ENCODE results near the gene ITLN1.
A peak's percentile ranks its signal among the peaks of the same experiment; 100 is the strongest.

Gene ITLN1

GRCh38 chr1:160853754-160854153 is 31.2 kb downstream of the ITLN1 start:
- no peak for DNase-seq

GRCh38 chr1:160853014-160853413 is 32.0 kb downstream of the ITLN1 start:
- no peak for DNase-seq

DNA sequence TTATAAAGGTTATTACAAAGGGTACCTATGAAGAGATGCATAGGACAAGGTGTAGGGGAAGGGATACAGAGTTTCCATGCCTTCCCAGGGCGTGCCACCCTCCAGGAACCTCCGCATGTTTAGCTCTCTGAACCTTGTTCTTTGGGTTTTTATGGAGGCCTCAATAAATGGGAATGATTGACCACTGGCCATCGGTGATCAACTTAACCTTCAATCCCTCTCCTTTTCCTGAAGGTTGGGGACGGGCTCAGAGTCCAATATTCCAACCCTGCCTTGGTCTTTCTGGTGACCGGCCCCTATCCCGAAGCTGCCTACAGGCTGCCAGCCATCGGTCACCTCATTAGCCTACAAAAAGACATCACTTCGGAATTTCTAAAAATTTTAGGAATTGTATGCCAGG is 34.0 kb downstream of the ITLN1 start:
- no peak for DNase-seq

GRCh38 chr1:160850541-160850940 is 34.4 kb downstream of the ITLN1 start:
- no peak for DNase-seq

DNA sequence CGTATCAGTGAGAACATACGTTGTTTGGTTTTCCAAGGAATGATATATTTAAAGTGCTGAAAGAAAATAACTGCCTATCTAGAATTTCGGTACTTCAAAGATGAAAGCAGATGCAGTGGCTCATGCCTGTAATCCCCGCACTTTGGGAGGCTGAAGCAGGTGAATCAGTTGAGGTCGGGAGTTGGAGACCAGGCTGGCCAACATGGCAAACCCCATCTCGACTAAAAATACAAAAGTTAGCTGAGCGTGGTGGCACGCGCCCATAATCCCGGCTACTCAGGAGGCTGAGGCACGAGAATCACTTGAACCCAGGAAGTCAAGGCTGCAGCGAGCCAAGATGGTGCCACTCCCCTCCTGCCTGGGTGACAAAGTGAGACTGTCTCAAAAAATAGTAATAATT is 38.7 kb downstream of the ITLN1 start:
- no peak for DNase-seq

DNA sequence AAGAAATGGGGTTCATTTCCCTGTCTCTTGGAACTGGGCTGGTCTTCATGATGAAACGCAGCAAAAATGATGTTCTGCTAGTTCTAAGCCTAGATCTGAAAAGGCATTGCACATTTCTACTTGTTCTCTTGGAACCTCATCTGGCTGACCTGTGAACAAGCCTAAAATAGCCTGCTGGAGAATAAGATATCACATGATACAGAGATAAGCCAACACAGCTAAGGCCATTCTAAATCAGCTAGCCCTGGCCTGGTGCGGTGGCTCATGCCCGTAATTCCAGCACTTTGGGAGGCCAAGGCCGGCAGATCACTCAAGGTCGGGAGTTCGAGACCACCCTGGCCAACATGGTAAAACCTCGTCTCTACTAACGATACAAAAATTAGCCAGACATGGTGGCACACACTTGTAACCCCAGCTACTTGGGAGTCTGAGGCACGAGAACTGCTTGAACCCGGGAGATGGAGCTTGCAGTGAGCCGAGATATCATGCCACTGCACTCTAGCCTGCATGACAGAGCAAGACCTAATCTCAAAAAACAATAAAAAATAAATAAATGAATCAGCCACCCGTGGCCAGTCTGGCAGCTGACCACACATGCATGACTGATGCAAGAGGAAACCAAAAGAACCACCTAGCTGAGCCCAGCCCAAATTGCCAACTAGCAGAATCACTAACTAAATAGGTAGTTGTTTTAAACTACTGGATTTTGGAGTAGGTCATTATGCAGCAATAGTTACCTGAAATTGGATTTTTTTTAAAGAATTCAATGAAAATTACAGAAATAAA is 40.3 kb downstream of the ITLN1 start:
- DNase-seq: no peak

DNA sequence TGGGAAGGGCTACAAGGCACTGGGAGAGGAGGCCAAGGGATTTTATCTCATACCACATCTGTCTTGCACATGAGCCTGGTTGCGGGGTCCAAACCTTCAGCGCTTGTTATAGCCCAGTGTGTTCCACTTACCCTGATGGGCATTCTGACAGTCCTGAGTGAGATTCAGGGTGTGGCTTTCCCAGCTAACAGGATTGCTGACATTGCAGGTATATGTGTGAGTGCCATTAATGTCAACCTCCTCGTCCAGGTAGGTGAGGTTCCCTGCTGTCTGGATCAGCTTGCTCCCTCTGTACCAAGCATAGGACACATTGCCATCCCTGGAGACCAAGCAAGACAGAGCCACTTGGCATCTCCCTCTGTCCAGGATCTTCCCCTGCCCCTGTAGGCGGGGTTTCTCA is 43.9 kb downstream of the ITLN1 start:
- DNase-seq: no peak

GRCh38 chr1:160839746-160840145 is 45.2 kb downstream of the ITLN1 start:
- no peak for DNase-seq

- DNase-seq: peak; percentile 36
Observed at GRCh38 chr1:160838888-160839287, 46.1 kb downstream of the ITLN1 start.

DNA sequence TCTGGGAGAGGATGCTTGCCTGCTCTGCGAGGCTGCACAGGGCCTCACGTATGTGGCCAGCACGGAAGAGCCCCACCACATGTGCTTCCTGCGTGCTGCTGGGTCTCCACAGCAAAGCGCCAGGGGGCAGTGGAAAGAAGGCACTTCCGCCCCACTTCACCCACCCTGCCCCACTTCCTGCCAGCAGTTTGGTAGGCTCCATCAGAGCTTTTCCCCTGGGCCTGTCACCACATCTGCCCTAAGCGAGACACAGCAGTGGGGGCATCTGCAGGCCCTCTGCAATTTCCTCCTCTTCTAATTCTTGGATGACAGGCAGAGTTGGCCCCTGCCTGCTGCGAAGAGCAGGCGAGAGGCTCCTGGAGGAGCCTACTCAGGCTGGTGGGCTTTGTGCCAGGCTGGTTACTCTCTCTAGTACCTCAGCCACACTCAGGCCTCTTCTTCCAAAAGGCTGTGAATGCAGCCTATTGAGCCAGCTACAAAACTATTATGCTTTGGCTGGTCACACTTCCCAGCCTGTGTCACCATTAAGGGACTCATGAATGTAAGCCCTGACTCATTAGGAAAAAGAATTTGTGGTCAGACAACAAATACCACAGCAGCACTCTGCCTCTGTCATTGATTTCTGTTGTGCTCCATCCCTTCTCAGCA is 47.3 kb downstream of the ITLN1 start:
- peak; percentile 73 for DNase-seq

DNA sequence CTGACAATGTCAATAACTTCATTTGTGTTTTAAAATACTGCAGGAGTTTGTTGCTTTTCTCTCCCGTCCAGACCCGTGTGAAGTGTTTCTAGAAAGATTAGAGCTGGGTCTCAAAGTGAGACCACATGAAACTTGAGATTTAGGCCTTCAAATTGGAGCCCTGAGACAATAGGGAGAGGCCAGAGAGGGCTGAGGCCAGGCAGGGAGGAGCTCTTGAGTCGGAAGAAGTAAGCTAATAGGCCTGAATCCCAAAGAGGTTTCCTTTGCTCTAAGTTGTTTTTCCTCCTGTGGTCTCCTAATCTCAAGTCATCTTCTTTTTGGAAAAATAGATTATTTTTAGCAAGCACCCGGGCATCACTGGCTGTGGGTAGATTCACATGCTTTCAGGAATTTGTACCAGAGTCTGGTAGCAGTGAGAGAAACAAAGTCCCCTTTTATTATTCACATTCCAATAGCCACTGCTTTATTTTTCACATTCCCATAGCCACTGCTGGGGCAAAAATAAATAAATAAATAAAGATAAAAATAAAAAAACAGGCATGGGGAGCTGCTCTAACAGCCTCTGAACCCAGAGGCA is 47.9 kb downstream of the ITLN1 start:
- DNase-seq: no peak

- DNase-seq: no peak
Observed at GRCh38 chr1:160836561-160836960, 48.4 kb downstream of the ITLN1 start.

- no peak for DNase-seq
Observed at GRCh38 chr1:160835751-160836150, 49.2 kb downstream of the ITLN1 start.

GRCh38 chr1:160834945-160835565 is 49.9 kb downstream of the ITLN1 start:
- DNase-seq: peak; percentile 54

DNA sequence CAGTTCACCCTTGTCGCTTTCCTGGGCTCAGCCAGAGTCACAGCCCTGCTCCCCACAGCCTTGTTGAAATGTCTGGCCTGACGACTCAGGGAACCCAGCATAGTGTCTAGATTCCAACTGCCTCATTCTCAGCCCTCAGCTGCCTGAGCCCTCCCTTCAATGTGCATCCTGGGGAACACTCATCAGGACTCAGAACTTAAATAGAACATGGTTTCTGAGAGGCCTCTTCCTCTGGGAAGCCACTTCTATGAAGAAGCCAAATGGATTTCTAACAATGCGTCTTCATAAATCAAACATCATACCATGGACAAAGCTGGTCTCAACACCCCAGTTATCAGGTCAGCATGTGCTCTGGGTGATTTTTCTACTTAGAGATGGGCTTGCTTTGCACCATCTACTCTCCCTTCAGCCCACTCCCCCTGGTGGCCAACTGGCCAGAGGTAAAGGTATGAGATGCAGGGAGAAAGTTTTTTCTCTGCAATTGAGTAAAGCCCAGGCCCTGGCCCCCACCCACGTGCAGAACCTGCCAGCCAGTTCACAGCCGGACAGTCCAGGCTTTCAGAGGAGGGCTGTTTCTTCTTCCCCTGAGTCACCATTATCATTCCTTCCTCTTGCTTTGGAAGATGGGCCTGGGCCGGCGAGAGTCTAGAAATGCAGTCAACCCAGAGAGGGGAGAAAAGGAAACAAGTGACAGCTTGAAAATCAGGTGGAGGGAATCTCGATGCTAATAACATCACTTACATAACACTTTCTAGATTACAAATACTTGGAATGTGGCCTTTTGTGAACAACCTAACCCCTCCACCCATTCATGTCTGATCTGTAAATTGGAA is 54.4 kb downstream of the ITLN1 start:
- DNase-seq: peak; percentile 80

DNA sequence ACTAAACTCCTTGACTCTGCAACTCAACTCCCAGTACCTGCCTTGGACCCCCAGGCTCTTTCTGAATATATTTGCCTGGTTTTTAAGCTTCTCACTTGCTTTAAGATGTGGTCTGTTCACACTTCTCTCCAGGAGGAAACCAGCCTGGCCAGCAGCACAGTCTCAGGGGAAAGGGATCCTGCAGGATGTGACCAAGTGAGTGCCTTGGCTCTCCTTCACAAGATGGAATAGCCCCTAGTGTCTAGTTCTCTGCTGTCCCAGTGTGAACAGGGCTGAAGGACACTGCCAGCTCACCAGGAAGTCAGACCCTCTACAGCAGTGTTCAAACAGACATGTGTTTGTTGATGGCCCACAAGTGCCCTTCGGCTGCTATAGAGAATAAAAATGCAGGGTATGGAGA is 55.2 kb downstream of the ITLN1 start:
- DNase-seq: no peak

DNA sequence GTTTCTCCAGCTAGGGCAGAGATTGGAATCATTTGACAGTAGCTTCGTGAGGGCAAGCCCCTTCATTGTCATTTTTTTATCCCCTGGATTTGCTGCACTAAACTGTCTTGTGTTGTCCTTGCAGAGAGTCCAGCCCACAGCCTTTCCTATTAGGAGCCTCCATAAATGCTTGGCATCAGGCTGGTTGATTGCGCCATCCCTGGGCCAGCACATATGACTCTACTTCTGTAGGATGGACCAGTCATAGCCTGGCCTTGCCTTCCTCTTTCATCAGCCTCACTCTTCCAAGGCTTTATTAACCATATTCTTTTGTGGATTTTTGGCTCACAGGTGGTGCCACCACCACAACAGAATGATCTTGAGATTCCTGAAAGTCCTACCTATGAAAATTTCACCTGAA is 57.6 kb downstream of the ITLN1 start:
- DNase-seq: no peak

- no peak for DNase-seq
Observed at GRCh38 chr1:160826546-160826945, 58.4 kb downstream of the ITLN1 start.

Data from activated CD8-positive, alpha-beta memory T cell treated with anti-CD3 and anti-CD28 coated beads, Interleukin-2, amount 50 U/mL, for 4 hours (primary cell).